GM12878 (cell line): ENCODE results near the gene FOXR1. TPM values are rescaled to one million over a fixed set of nuclear protein-coding genes. Genes with fewer than 3 reads are reported as not detected.

Experiments
- ATAC-seq: fragments of 200-7000 bp; cut with Tn5 transposase; 3 replicates; pipeline ENCODE4 v1.9.1; 2020; ENCODE audit warnings: mild to moderate bottlenecking, moderate library complexity
- BruUV-seq: library from RNA; stranded (reverse); fragments of 400-500 nt; replicated peaks from 2 replicates; lab custom pipeline; 2021; lab: Mats Ljungman, UMichigan
- CTCF ChIA-PET: fragments of 300-600 bp; sonication (Branson Sonifier 250); formaldehyde crosslinking; extraction: SDS; loops from one replicate; lab custom pipeline; 2021; ENCODE audit warnings: inconsistent platforms; lab: Yijun Ruan, JAX
- POLR2A ChIA-PET: fragments of 350-600 bp; formaldehyde crosslinking; extraction: SDS; loops from one replicate; lab custom pipeline; 2021; ENCODE audit warnings: inconsistent platforms; lab: Charles Lee
- RAD21 ChIA-PET: fragments of 300-600 bp; sonication (Branson Sonifier 250); formaldehyde crosslinking; loops from one replicate; lab custom pipeline; 2023; ENCODE audit warnings: antibody characterized with exemption; ENCODE audit not compliant: unreplicated experiment; lab: Charles Lee
- SMC1A ChIA-PET: fragments of 300-600 bp; sonication (Branson Sonifier 250); formaldehyde crosslinking; loops from one replicate; lab custom pipeline; 2023; ENCODE audit not compliant: unreplicated experiment, uncharacterized antibody; lab: Charles Lee
- DNase-seq: peaks from one replicate; pipeline ENCODE4 v3.0.0-alpha.2; 2011; ENCODE audit warnings: low read depth, low spot score
- FAIRE-seq: peaks from 3 replicates; lab custom pipeline; 2011; peaks lifted over from hg19 to GRCh38; lab: Jason Lieb, UNC
- H2AFZ ChIP-seq: 2 replicates; pipeline ENCODE4 v1.6.0; 2011; ENCODE audit warnings: low read depth, low read length, control low read depth; ENCODE audit not compliant: control insufficient read depth
- H3K27ac ChIP-seq: 2 replicates; pipeline ENCODE4 v1.5.1; 2011; ENCODE audit warnings: control low read depth; ENCODE audit not compliant: control insufficient read depth, insufficient read depth
- H3K27me3 ChIP-seq, 2 experiments: replicated peaks in 1 of 2; 2 replicates each; pipeline versions ENCODE4 v1.6.0 to v1.6.1; 2011; ENCODE audit warnings: low read length in 1 of 2; ENCODE audit not compliant: control insufficient read depth in 2 of 2, insufficient read depth in 2 of 2
- H3K36me3 ChIP-seq, 2 experiments: 2 replicates each; pipeline ENCODE4 v1.5.1; 2011; ENCODE audit warnings: low read length in 1 of 2; ENCODE audit not compliant: control insufficient read depth in 2 of 2, insufficient read depth in 2 of 2
- H3K4me1 ChIP-seq: 2 replicates; pipeline ENCODE4 v1.6.1; 2011; ENCODE audit warnings: mild to moderate bottlenecking, low read length, moderate library complexity, mixed read lengths; ENCODE audit not compliant: control insufficient read depth, insufficient read depth
- H3K4me2 ChIP-seq: 2 replicates; pipeline ENCODE4 v1.6.0; 2011; ENCODE audit warnings: control low read depth; ENCODE audit not compliant: control insufficient read depth, insufficient read depth
- H3K4me3 ChIP-seq: fragments of 200-600 bp; sonication (generic); 2 replicates; pipeline ENCODE4 v1.5.1; 2016
- H3K79me2 ChIP-seq: 2 replicates; pipeline ENCODE4 v1.6.0; 2011; ENCODE audit warnings: low read length; ENCODE audit not compliant: control insufficient read depth, insufficient read depth
- H3K9ac ChIP-seq: 2 replicates; pipeline ENCODE4 v1.8.0; 2011; ENCODE audit warnings: low read length, control low read depth, mixed read lengths; ENCODE audit not compliant: control insufficient read depth, insufficient read depth
- H3K9me3 ChIP-seq: replicated peaks from 3 replicates; pipeline ENCODE4 v1.5.1; 2011; ENCODE audit warnings: mild to moderate bottlenecking, low read length; ENCODE audit not compliant: control insufficient read depth, insufficient read depth
- H4K20me1 ChIP-seq: 2 replicates; pipeline ENCODE4 v1.6.0; 2011; ENCODE audit not compliant: control insufficient read depth, insufficient read depth
- BCL11A ChIP-seq: IDR thresholded peaks from 2 replicates; pipeline ENCODE4 v1.6.1; 2011; ENCODE audit warnings: low read depth, low read length
- BCL3 ChIP-seq: IDR thresholded peaks from 2 replicates; pipeline ENCODE4 v1.6.1; 2011; ENCODE audit warnings: borderline replicate concordance, low read depth, mild to moderate bottlenecking, moderate library complexity, low read length; ENCODE audit not compliant: insufficient read depth, poor library complexity, severe bottlenecking
- FOXK2 ChIP-seq: fragments of 450-650 bp; IDR thresholded peaks from 2 replicates; pipeline ENCODE4 v1.6.1; 2017; ENCODE audit warnings: mild to moderate bottlenecking, moderate library complexity
- FOXM1 ChIP-seq: IDR thresholded peaks from 2 replicates; pipeline ENCODE4 v1.6.1; 2012; ENCODE audit warnings: low read depth, mild to moderate bottlenecking, inconsistent platforms, low read length, moderate library complexity
- HCFC1 ChIP-seq: fragments of 150-350 bp; IDR thresholded peaks from 2 replicates; pipeline ENCODE4 v1.6.1; 2014; ENCODE audit warnings: low read length
- JUND ChIP-seq: IDR thresholded peaks from 2 replicates; pipeline ENCODE4 v1.6.1; 2012; ENCODE audit warnings: low read depth, mild to moderate bottlenecking, low read length, improper control_type of control experiment, moderate library complexity
- MTA2 ChIP-seq: fragments of 450-650 bp; IDR thresholded peaks from 2 replicates; pipeline ENCODE4 v1.6.1; 2016; ENCODE audit warnings: low read depth, mild to moderate bottlenecking, moderate library complexity
- SKIL ChIP-seq: fragments of 450-650 bp; IDR thresholded peaks from 2 replicates; pipeline ENCODE4 v1.6.1; 2017; ENCODE audit warnings: mild to moderate bottlenecking, low read depth, inconsistent platforms; ENCODE audit not compliant: poor library complexity, severe bottlenecking
- SREBF1 ChIP-seq: IDR thresholded peaks from 2 replicates; pipeline ENCODE4 v1.6.1; 2012; ENCODE audit warnings: mild to moderate bottlenecking, low read length
- TAF1 ChIP-seq: IDR thresholded peaks from 2 replicates; pipeline ENCODE4 v1.6.1; 2011; ENCODE audit warnings: mild to moderate bottlenecking, low read depth, low read length, borderline replicate concordance
- WGBS: methylation state at CpG from one replicate; pipeline ENCODE4 v1.1.6; 2016; ENCODE audit warnings: low lambda C conversion rate; ENCODE audit not compliant: insufficient replicate concordance, insufficient coverage; ENCODE audit errors: missing lambda C conversion rate; 5-methylcytosine and 5-hydroxymethylcytosine counted together
- in situ Hi-C: fragments of 300-500 bp; cut with MboI; formaldehyde crosslinking; loops from 9 replicates; pipeline ENCODE4 v1.14.3; 2018; ENCODE audit warnings: mixed read lengths
- intact Hi-C: fragments of 100-400 bp; cut with micrococcal nuclease; formaldehyde crosslinking; loops from one replicate; pipeline ENCODE4 v1.14.2; 2022; ENCODE audit not compliant: unreplicated experiment
- polyA plus RNA-seq, 11 experiments: library from polyadenylated mRNA; depleted of rRNA in 4 of 11; unstranded in 6 of 11; stranded (reverse) in 5 of 11; fragments of >200 nt; fragmentation: Nextera tagmentation in 4 of 11; fragmentation: Illumina TruSeq in 1 of 11; extraction: Ambion mirVana in 4 of 11; extraction: Trizol in 1 of 11; gene quantifications; 1 replicate in 1 of 11; 2 replicates in 10 of 11; pipeline versions ENCODE4 v1.2.1 to v1.2.3, GENCODE V29; 2011 to 2016; ENCODE audit warnings: inconsistent platforms in 2 of 11, missing spikeins in 2 of 11, low read depth in 1 of 11
- total RNA-seq, 4 experiments: library from RNA; depleted of rRNA in 3 of 4; stranded (reverse); fragments of >200 nt in 3 of 4; fragmentation: Illumina TruSeq in 1 of 4; extraction: Trizol in 1 of 4; gene quantifications; 2 replicates each; pipeline versions ENCODE4 v1.2.1 to v1.2.3, GENCODE V29; 2013 to 2021
- TF ChIP-seq, protein P1 (sequence below): IDR thresholded peaks from 2 replicates; pipeline ENCODE4 v1.6.1; 2011; ENCODE audit warnings: mild to moderate bottlenecking, low read depth, low read length, moderate library complexity; ENCODE audit not compliant: insufficient replicate concordance
- TF ChIP-seq, protein P2 (sequence below): fragments of 450-650 bp; IDR thresholded peaks from 2 replicates; pipeline ENCODE4 v1.6.1; 2017; ENCODE audit warnings: borderline replicate concordance

The FOXR1 gene
- total and polyA plus RNA-seq, 10 of the 15 experiments (the other 5 are each of a cell fraction or from before 2014, with no cell fraction given) = not detected

GRCh38 chr11:118953265-118953664, 18.3 kb upstream of the FOXR1 start:
- Histone ChIP-seq H3K9me3 (no peaks in the 10 kb centered on the region), H3K9ac (no peak overlapping the region), H3K79me2 (no peaks in the 10 kb centered on the region), H3K27ac (no peak overlapping the region), H3K4me2 (no peak overlapping the region), H3K4me1 (no peaks in the 10 kb centered on the region), H4K20me1 (no peaks in the 10 kb centered on the region), H2AFZ (no peak overlapping the region), H3K27me3 (peaks cover 0 to 9% of the 10 kb centered on the region in 2 experiments; a peak in 2 of 4 replicates), H3K4me3 (no peak overlapping the region), H3K36me3 (no peaks in the 10 kb centered on the region)
- ChIA-PET RAD21 (no interaction called here), SMC1A (no interaction called here), POLR2A (interaction anchor here (0.5 to 0.7 kb wide), 2 partner anchors 18 to 238 kb away, joined by 3 to 6 read pairs; no protein-coding TSS in a partner anchor), CTCF (interaction anchor here (1.2 to 1.9 kb wide), 4 partner anchors 22 to 263 kb away, joined by 3 to 9 read pairs (median 5); no protein-coding TSS in a partner anchor)
- in situ Hi-C loops (no loop called here), intact Hi-C loops (no loop called here)
- 55% methylated on average over 5 of the region's 6 CpGs for WGBS
- BruUV-seq = no TSS peak
- FAIRE-seq (no peak), ATAC-seq (no peak), DNase-seq (no peak)
- TF ChIP-seq FOXM1 (no peak), BCL3 (no peak), TAF1 (no peak), SREBF1 (no peak), HCFC1 (no peak), MTA2 (no peak), SKIL (no peak), FOXK2 (no peak), JUND (no peak), BCL11A (no peak)
- TF ChIP-seq, protein P1, sequence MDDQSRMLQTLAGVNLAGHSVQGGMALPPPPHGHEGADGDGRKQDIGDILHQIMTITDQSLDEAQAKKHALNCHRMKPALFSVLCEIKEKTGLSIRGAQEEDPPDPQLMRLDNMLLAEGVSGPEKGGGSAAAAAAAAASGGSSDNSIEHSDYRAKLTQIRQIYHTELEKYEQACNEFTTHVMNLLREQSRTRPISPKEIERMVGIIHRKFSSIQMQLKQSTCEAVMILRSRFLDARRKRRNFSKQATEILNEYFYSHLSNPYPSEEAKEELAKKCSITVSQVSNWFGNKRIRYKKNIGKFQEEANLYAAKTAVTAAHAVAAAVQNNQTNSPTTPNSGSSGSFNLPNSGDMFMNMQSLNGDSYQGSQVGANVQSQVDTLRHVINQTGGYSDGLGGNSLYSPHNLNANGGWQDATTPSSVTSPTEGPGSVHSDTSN = no peak
- TF ChIP-seq, protein P2, sequence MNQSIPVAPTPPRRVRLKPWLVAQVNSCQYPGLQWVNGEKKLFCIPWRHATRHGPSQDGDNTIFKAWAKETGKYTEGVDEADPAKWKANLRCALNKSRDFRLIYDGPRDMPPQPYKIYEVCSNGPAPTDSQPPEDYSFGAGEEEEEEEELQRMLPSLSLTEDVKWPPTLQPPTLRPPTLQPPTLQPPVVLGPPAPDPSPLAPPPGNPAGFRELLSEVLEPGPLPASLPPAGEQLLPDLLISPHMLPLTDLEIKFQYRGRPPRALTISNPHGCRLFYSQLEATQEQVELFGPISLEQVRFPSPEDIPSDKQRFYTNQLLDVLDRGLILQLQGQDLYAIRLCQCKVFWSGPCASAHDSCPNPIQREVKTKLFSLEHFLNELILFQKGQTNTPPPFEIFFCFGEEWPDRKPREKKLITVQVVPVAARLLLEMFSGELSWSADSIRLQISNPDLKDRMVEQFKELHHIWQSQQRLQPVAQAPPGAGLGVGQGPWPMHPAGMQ = no peak
